PC-3 (cell line): ENCODE measurements around the gene GPBAR1. TPM values are rescaled to one million over a fixed set of nuclear protein-coding genes. Genes with fewer than 3 reads are reported as not detected.
"Not testable (repeated sequence)": the region's sequence is repeated elsewhere in the genome, so short reads cannot be mapped to it uniquely, and the experiment has no call there.

Source experiments
- ATAC-seq: fragments of 200-7000 bp; cut with Tn5 transposase; 2 replicates; pipeline ENCODE4 v1.9.1; 2020; ENCODE audit warnings: mild to moderate bottlenecking, moderate library complexity
- BruUV-seq: library from RNA; stranded (reverse); fragments of 400-500 nt; replicated peaks from 2 replicates; lab custom pipeline; 2021; lab: Mats Ljungman, UMichigan
- CTCF ChIA-PET: fragments of 300-600 bp; sonication (Branson Sonifier 250); formaldehyde crosslinking; loops from one replicate; lab custom pipeline; 2022; ENCODE audit warnings: antibody characterized with exemption; lab: Charles Lee
- POLR2A ChIA-PET: fragments of 300-600 bp; sonication (Branson Sonifier 250); formaldehyde crosslinking; loops from one replicate; lab custom pipeline; 2022; ENCODE audit warnings: antibody characterized with exemption; ENCODE audit not compliant: unreplicated experiment; lab: Charles Lee
- DNase-seq: peaks from one replicate; pipeline ENCODE4 v3.0.0-alpha.2; 2015
- H2AFZ ChIP-seq: fragments of 300-600 bp; sonication (generic); 2 replicates; pipeline ENCODE4 v1.6.0; 2016; ENCODE audit warnings: antibody characterized with exemption, low read length
- H3F3A ChIP-seq: fragments of 300-600 bp; sonication (generic); one replicate; pipeline ENCODE4 v1.6.0; 2017; ENCODE audit warnings: antibody characterized with exemption, low read length, control low read depth, mild to moderate bottlenecking; ENCODE audit not compliant: unreplicated experiment
- H3K27ac ChIP-seq: fragments of 300-600 bp; sonication (generic); 2 replicates; pipeline ENCODE4 v1.5.1; 2016; ENCODE audit warnings: mild to moderate bottlenecking, low read length
- H3K27me3 ChIP-seq: fragments of 300-600 bp; sonication (generic); 2 replicates; pipeline ENCODE4 v1.6.1; 2016; ENCODE audit warnings: low read length, mixed read lengths
- H3K36me3 ChIP-seq: fragments of 300-600 bp; sonication (generic); 2 replicates; pipeline ENCODE4 v1.6.1; 2016; ENCODE audit warnings: low read depth, mixed run types, low read length, mixed read lengths
- H3K4me1 ChIP-seq: fragments of 300-600 bp; sonication (generic); 2 replicates; pipeline ENCODE4 v1.5.1; 2016; ENCODE audit warnings: low read length; ENCODE audit not compliant: insufficient read depth
- H3K4me2 ChIP-seq: fragments of 300-600 bp; sonication (generic); 2 replicates; pipeline ENCODE4 v1.6.0; 2016; ENCODE audit warnings: low read length
- H3K4me3 ChIP-seq: fragments of 300-600 bp; sonication (generic); 2 replicates; pipeline ENCODE4 v1.5.1; 2016; ENCODE audit warnings: mild to moderate bottlenecking, low read length, mixed read lengths
- H3K79me2 ChIP-seq: fragments of 300-600 bp; sonication (generic); 2 replicates; pipeline ENCODE4 v1.6.1; 2017; ENCODE audit warnings: low read length, mixed read lengths
- H3K9ac ChIP-seq: fragments of 300-600 bp; sonication (generic); 2 replicates; pipeline ENCODE4 v1.6.0; 2016; ENCODE audit warnings: mild to moderate bottlenecking, low read length
- H3K9me2 ChIP-seq: fragments of 300-600 bp; sonication (generic); replicated peaks from 2 replicates; pipeline ENCODE4 v1.6.1; 2016; ENCODE audit warnings: mixed run types, low read length, mixed read lengths
- H3K9me3 ChIP-seq: fragments of 300-600 bp; sonication (generic); 2 replicates; pipeline ENCODE4 v1.6.1; 2016; ENCODE audit warnings: low read length, mixed read lengths
- H4K20me1 ChIP-seq: fragments of 300-600 bp; sonication (generic); 2 replicates; pipeline ENCODE4 v1.6.1; 2016; ENCODE audit warnings: low read length, mixed read lengths
- CTCF ChIP-seq: fragments of 300-600 bp; sonication (generic); conservative IDR thresholded peaks from 2 replicates; pipeline ENCODE4 v1.5.1; 2017; ENCODE audit warnings: antibody characterized with exemption, low read depth, mild to moderate bottlenecking, low read length
- EZH2 ChIP-seq: fragments of 300-600 bp; sonication (generic); IDR thresholded peaks from one replicate; pipeline ENCODE4 v1.6.1; 2017; ENCODE audit warnings: antibody characterized with exemption, mild to moderate bottlenecking, low read length; ENCODE audit not compliant: unreplicated experiment
- EZH2phosphoT487 ChIP-seq: fragments of 300-600 bp; sonication (generic); IDR thresholded peaks from 2 replicates; pipeline ENCODE4 v1.6.1; 2018; ENCODE audit warnings: mild to moderate bottlenecking, antibody characterized with exemption, low read length, borderline replicate concordance
- intact Hi-C: fragments of 100-400 bp; cut with micrococcal nuclease; formaldehyde crosslinking; loops from 2 replicates; pipeline ENCODE4 v1.9.0; 2023
- total RNA-seq: library from RNA; depleted of rRNA; stranded (reverse); fragments of >200 nt; gene quantifications from 2 replicates; pipeline ENCODE4 v1.2.3, GENCODE V29; 2014

GPBAR1 gene
- total RNA-seq, 1 experiment from 2014 or later: 0.18 TPM

GRCh38 chr2:218307415-218308090 lies 46.7 kb downstream of the GPBAR1 start:
- H3F3A ChIP-seq: no peaks in the 10 kb centered on the region
- H3K9me3 ChIP-seq: no peaks in the 10 kb centered on the region
- H4K20me1 ChIP-seq: no peaks in the 10 kb centered on the region
- no peaks in the 10 kb centered on the region for H3K79me2 ChIP-seq
- BruUV-seq: no TSS peak
- no peaks in the 10 kb centered on the region for H3K27me3 ChIP-seq
- H3K36me3 ChIP-seq: no peaks in the 10 kb centered on the region
- no peak overlapping the region for H3K4me3 ChIP-seq
- H3K9me2 ChIP-seq: no peaks in the 10 kb centered on the region
- intact Hi-C loops: no loop called here
- no peak overlapping the region for H3K27ac ChIP-seq
- ChIA-PET POLR2A (interaction anchor here (0.6 kb wide), 1 partner anchor 21 kb away, joined by 3 read pairs; no protein-coding TSS in a partner anchor), CTCF (no interaction called here)
- H2AFZ ChIP-seq: no peak overlapping the region
- TF ChIP-seq CTCF (no peak), EZH2phosphoT487 (no peak), EZH2 (no peak)
- no peak for ATAC-seq
- DNase-seq: no peak
- no peaks in the 10 kb centered on the region for H3K4me1 ChIP-seq
- H3K9ac ChIP-seq: no peak overlapping the region
- H3K4me2 ChIP-seq: no peak overlapping the region

- H3K27ac ChIP-seq: no peak overlapping the region
- no peaks in the 10 kb centered on the region for H3K27me3 ChIP-seq
- no peaks in the 10 kb centered on the region for H4K20me1 ChIP-seq
- intact Hi-C loops: no loop called here
- no peaks in the 10 kb centered on the region for H3K79me2 ChIP-seq
- DNase-seq (no peak), ATAC-seq (no peak)
- no peak overlapping the region for H3K4me3 ChIP-seq
- no peaks in the 10 kb centered on the region for H3K9me3 ChIP-seq
- H3K9ac ChIP-seq: no peak overlapping the region
- no peaks in the 10 kb centered on the region for H3K9me2 ChIP-seq
- H2AFZ ChIP-seq: no peak overlapping the region
- TF ChIP-seq EZH2phosphoT487 (no peak), EZH2 (no peak)
- ChIA-PET CTCF (no interaction called here), POLR2A (no interaction called here)
- BruUV-seq: no TSS peak
- H3F3A ChIP-seq: no peaks in the 10 kb centered on the region
- no peaks in the 10 kb centered on the region for H3K36me3 ChIP-seq
- no peaks in the 10 kb centered on the region for H3K4me1 ChIP-seq
- H3K4me2 ChIP-seq: no peak overlapping the region
Observed at GRCh38 chr2:218310853-218311540, 50.2 kb downstream of the GPBAR1 start.

- CTCF ChIA-PET, POLR2A ChIA-PET, H3F3A ChIP-seq, H2AFZ ChIP-seq, H3K27ac ChIP-seq, ATAC-seq, BruUV-seq, H3K9me2 ChIP-seq, H3K9ac ChIP-seq, H4K20me1 ChIP-seq, H3K4me2 ChIP-seq, H3K36me3 ChIP-seq, H3K27me3 ChIP-seq, intact Hi-C loops, H3K9me3 ChIP-seq, H3K4me1 ChIP-seq, DNase-seq, H3K79me2 ChIP-seq, H3K4me3 ChIP-seq: not testable (repeated sequence)
Observed at GRCh38 chr2:218311541-218312266, 50.9 kb downstream of the GPBAR1 start.
